Heart right ventricle (tissue), 16 donors: Measurements from ENCODE around the gene NHSL2. TPM values are rescaled to one million over a fixed set of nuclear protein-coding genes. Genes with fewer than 3 reads are reported as not detected.

Experiments used
- ATAC-seq, 8 donors: fragments of 200-7000 bp; cut with Tn5 transposase; one replicate each; pipeline ENCODE4 v1.9.1; 2020; ENCODE audit warnings: mild to moderate bottlenecking in 8 of 8, moderate library complexity in 8 of 8, moderate number of reproducible peaks in 1 of 8
- DNase-seq, 2 donors: peaks; one replicate each; pipeline ENCODE4 v3.0.0-alpha.2; 2020
- H3K27ac ChIP-seq, 10 donors: fragments of 200-600 bp; sonication (generic) in 2 of 10; one replicate each; pipeline versions ENCODE4 v1.5.0 to v1.8.0; 2020 to 2022; ENCODE audit warnings: mild to moderate bottlenecking in 3 of 10
- H3K27me3 ChIP-seq, 7 donors: fragments of 200-600 bp; one replicate each; pipeline ENCODE4 v1.8.0; 2021 to 2022; ENCODE audit warnings: mild to moderate bottlenecking in 2 of 7
- H3K36me3 ChIP-seq, 9 donors: fragments of 200-600 bp; sonication (generic) in 1 of 9; one replicate each; pipeline versions ENCODE4 v1.5.0 to v1.8.0; 2020 to 2022; ENCODE audit warnings: mild to moderate bottlenecking in 2 of 9
- H3K4me1 ChIP-seq, 9 donors: fragments of 200-600 bp; sonication (generic) in 1 of 9; one replicate each; pipeline versions ENCODE4 v1.5.0 to v1.8.0; 2020 to 2022; ENCODE audit warnings: mild to moderate bottlenecking in 4 of 9
- H3K4me3 ChIP-seq, 10 donors: fragments of 200-600 bp; sonication (generic) in 2 of 10; one replicate each; pipeline versions ENCODE4 v1.5.0 to v1.8.0; 2020 to 2022; ENCODE audit warnings: mild to moderate bottlenecking in 7 of 10, moderate library complexity in 2 of 10
- H3K9me3 ChIP-seq, 11 donors: fragments of 200-600 bp in 10 of 11; sonication (generic) in 2 of 11; one replicate each; pipeline versions ENCODE4 v1.5.0 to v1.8.0; 2013 to 2022; ENCODE audit warnings: mild to moderate bottlenecking in 2 of 11, control low read depth in 1 of 11, moderate library complexity in 1 of 11
- CTCF ChIP-seq, 9 donors: fragments of 200-600 bp; sonication (generic) in 2 of 9; IDR thresholded peaks; one replicate each; pipeline versions ENCODE4 v1.5.0 to v1.8.0; 2021 to 2022; ENCODE audit warnings: antibody characterized with exemption in 9 of 9, mild to moderate bottlenecking in 5 of 9, moderate library complexity in 1 of 9
- WGBS, 2 donors: extraction: QIAGEN DNeasy Blood & Tissue Kit; methylation state at CpG; one replicate each; pipeline ENCODE4 v1.1.7; 2013; ENCODE audit warnings: inconsistent platforms in 1 of 2; 5-methylcytosine and 5-hydroxymethylcytosine counted together
- intact Hi-C, 10 donors: fragments of 100-400 bp; cut with DNase I; formaldehyde crosslinking; loops; one replicate each; pipeline versions ENCODE4 v1.11.1 to v1.14.2; 2022
- polyA plus RNA-seq, 2 donors: library from polyadenylated mRNA; stranded (reverse); fragments of 200-250 nt; gene quantifications; one replicate each; pipeline ENCODE4 v1.2.3, GENCODE V29; 2013
- total RNA-seq, 10 donors: library from RNA; stranded (reverse); fragmentation: NEBNext Ultra II Directional in 3 of 10; extraction: Animal tissue kit (Norgen Biotek cat#: 25700) in 3 of 10; gene quantifications; one replicate each; pipeline versions ENCODE4 v1.2.1 to v1.2.4, GENCODE V29; 2021 to 2023
- donor health status: Arrhythmogenic right ventricular cardiomyopathy.
- donor health status: ischemic (EF 13 %, LVEDD 7.1; RV severe dilation, severe dysfunction).
- donor health status: healthy with polysubstance abuse.
- donor health status: DM: no; HTN: yes; CAD: no.
- donor health status: DM: no; HTN: no; CAD: no.
- donor health status: ischemic (EF 25% LVEDD 6.9; RV normal size, moderate dysfunction).
- donor health status: ischemic (EF 25% LVEDD 5.7; RV mildly dilated, moderate dysfunction).
- donor health status: healthy.
- donor health status: DM: yes; HTN: yes; CAD: no.
- donor health status: Ischemic cardiomyopathy.
- donor health status: ischemic (EF 35%, LVEDD 5.7; RV mildly dilated, moderate dysfunction).
- donor health status: nonischemic (EF 11% LVEDD 7.7; RV severe dilation, severe dysfunction).
- donor health status: DM: yes; HTN: yes; CAD: no.
- donor health status: PGD.
- donor health status: ischemic (EF 29% LVEDD 5.4; RV normal size, mild dysfunction).
- donor health status: nonischemic (EF 23%, LVEDD 6.1; RV moderate dilation, normal function).

NHSL2 gene
- total and polyA plus RNA-seq, 12 donors = 0.86 to 8.4 (median 6.2) TPM

DNA sequence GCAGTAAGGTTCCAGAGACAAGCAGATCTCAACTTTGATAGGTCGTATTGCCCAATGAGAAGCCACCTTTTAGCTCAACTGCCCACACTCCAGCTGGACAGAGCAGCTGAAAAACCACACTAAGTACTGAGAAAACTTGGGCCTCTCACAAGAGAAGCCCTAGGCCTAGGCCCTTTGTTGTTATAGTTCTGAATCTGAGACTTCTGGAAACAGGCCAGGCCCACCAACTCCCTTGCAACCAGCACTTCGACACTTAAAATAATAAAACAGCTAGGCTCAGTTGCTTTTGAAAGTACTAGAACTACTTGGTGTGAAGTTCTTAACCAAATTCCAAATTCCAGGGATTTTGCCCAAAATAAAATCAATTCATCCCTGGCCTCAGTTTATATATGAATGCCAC lies 234.5 kb downstream of the NHSL2 start:
- no peaks in the 10 kb centered on the region for H3K4me1 ChIP-seq
- 42 to 45% methylated on average over 2 of the region's 2 CpGs for WGBS, 2 donors
- no peaks in the 10 kb centered on the region for H3K9me3 ChIP-seq
- intact Hi-C loops = no loop called here
- peaks cover 0 to 15% (median 0%) of the 10 kb centered on the region in 9 donors for H3K36me3 ChIP-seq
- no peak for DNase-seq
- no peak for TF ChIP-seq CTCF (IDR thresholded peaks at IDR 0.05)
- H3K27ac ChIP-seq = no peak overlapping the region
- peaks cover 0 to 70% (median 0%) of the 10 kb centered on the region in 7 donors for H3K27me3 ChIP-seq
- no peak for ATAC-seq
- H3K4me3 ChIP-seq = no peak overlapping the region

- intact Hi-C loops = no loop called here
- Histone ChIP-seq H3K9me3 (no peaks in the 10 kb centered on the region), H3K27ac (no peak overlapping the region), H3K27me3 (peaks cover 0 to 71% (median 0%) of the 10 kb centered on the region in 7 donors), H3K4me1 (no peaks in the 10 kb centered on the region), H3K4me3 (no peak overlapping the region), H3K36me3 (peaks cover 0 to 7% (median 0%) of the 10 kb centered on the region in 9 donors)
- 83 to 97% methylated on average over 2 of the region's 2 CpGs for WGBS, 2 donors
- no peak for TF ChIP-seq CTCF (IDR thresholded peaks at IDR 0.05)
- ATAC-seq (no peak), DNase-seq (no peak)
Observed at GRCh38 chrX:72146527-72146926, 235.9 kb downstream of the NHSL2 start.

DNA sequence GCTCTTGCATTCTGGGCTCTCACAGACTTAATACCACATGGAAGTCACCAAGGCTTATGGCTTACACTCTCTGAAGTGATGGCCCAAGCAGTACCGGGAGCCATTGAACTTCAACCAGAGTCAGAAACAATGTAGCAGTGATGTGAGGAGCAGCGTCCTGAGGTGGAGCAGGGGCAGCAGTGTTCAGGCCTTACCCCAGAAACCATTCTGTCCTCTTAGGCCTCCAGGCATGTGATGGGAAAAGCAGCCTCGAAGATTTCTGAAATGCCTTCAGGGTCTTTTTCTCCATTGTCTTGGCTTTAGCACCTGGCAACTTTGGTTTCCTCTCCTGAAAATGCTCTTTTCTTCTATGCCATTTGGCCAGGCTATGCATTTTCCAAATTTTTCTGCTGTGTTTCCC lies 248.1 kb downstream of the NHSL2 start:
- H3K4me3 ChIP-seq = no peak overlapping the region
- peaks cover 0 to 39% (median 0%) of the 10 kb centered on the region in 7 donors for H3K27me3 ChIP-seq
- H3K27ac ChIP-seq = no peak overlapping the region
- peaks cover 0 to 8% (median 0%) of the 10 kb centered on the region in 11 donors for H3K9me3 ChIP-seq
- ATAC-seq (no peak), DNase-seq (no peak)
- no peaks in the 10 kb centered on the region for H3K36me3 ChIP-seq
- no peaks in the 10 kb centered on the region for H3K4me1 ChIP-seq
- WGBS, 2 donors = 93% methylated on average over 3 of the region's 3 CpGs
- no peak for TF ChIP-seq CTCF (IDR thresholded peaks at IDR 0.05)
- intact Hi-C loops = no loop called here

GRCh38 chrX:72159769-72160168 lies 249.1 kb downstream of the NHSL2 start:
- ATAC-seq = no peak
- Histone ChIP-seq H3K4me3 (no peak overlapping the region), H3K27me3 (peaks cover 0 to 35% (median 0%) of the 10 kb centered on the region in 7 donors), H3K9me3 (peaks cover 0 to 8% (median 0%) of the 10 kb centered on the region in 11 donors), H3K36me3 (no peaks in the 10 kb centered on the region), H3K27ac (no peak overlapping the region), H3K4me1 (no peaks in the 10 kb centered on the region)
- no peak for TF ChIP-seq CTCF (IDR thresholded peaks at IDR 0.05)
- DNase-seq = no peak
- intact Hi-C loops = no loop called here
- 76 to 80% methylated on average over 10 of the region's 10 CpGs for WGBS, 2 donors
